8988T (cell line): ENCODE data around the gene M1AP.
"Not testable (repeated sequence)": the region's sequence is repeated elsewhere in the genome, so short reads cannot be mapped to it uniquely, and the experiment has no call there.

ENCODE experiments used
- DNase-seq: peaks from one replicate; pipeline ENCODE4 v3.0.0; 2011

The M1AP gene

GRCh38 chr2:74653589-74653984 is 5.5 kb upstream of the M1AP start:
- no peak for DNase-seq

- no peak for DNase-seq
These were observed 1.2 kb downstream of the M1AP start for GRCh38 chr2:74646834-74647482.

GRCh38 chr2:74646201-74646600 is 1.9 kb downstream of the M1AP start:
- DNase-seq, result no peak

- no peak for DNase-seq
These were observed 2.8 kb downstream of the M1AP start for GRCh38 chr2:74645344-74645743.

GRCh38 chr2:74639550-74639949 is 8.6 kb downstream of the M1AP start:
- DNase-seq, result no peak

GRCh38 chr2:74632939-74633312 is 15.2 kb downstream of the M1AP start:
- DNase-seq, result no peak

GRCh38 chr2:74632209-74632938 is 15.8 kb downstream of the M1AP start:
- DNase-seq, result no peak

- not testable (repeated sequence) for DNase-seq
These were observed 17.7 kb downstream of the M1AP start for GRCh38 chr2:74630454-74630853.

- DNase-seq, result no peak
These were observed 19.5 kb downstream of the M1AP start for GRCh38 chr2:74628538-74629105.

- no peak for DNase-seq
These were observed 22.3 kb downstream of the M1AP start for GRCh38 chr2:74625658-74626425.

GRCh38 chr2:74620671-74621070 is 27.5 kb downstream of the M1AP start:
- no peak for DNase-seq

GRCh38 chr2:74619651-74620297 is 28.4 kb downstream of the M1AP start:
- no peak for DNase-seq

- DNase-seq, result no peak
These were observed 29.6 kb downstream of the M1AP start for GRCh38 chr2:74618410-74619083.

GRCh38 chr2:74617122-74617521 is 31.0 kb downstream of the M1AP start:
- no peak for DNase-seq

- no peak for DNase-seq
These were observed 41.2 kb downstream of the M1AP start for GRCh38 chr2:74606927-74607326.

- DNase-seq, result no peak
These were observed 44.7 kb downstream of the M1AP start for GRCh38 chr2:74603282-74604000.

- DNase-seq, result no peak
These were observed 45.4 kb downstream of the M1AP start for GRCh38 chr2:74602586-74603281.

- no peak for DNase-seq
These were observed 48.5 kb downstream of the M1AP start for GRCh38 chr2:74599676-74600075.

- no peak for DNase-seq
These were observed 50.7 kb downstream of the M1AP start for GRCh38 chr2:74597410-74597809.

- DNase-seq, result no peak
These were observed 51.5 kb downstream of the M1AP start for GRCh38 chr2:74596584-74596983.
